ENCODE results near the gene FREM2. TPM values are rescaled to one million over a fixed set of nuclear protein-coding genes. Genes with fewer than 3 reads are reported as not detected.

The FREM2 gene
- total and polyA plus RNA-seq, 7 donors: under 0.01 to 8.2 (median 2.1) TPM

DNA sequence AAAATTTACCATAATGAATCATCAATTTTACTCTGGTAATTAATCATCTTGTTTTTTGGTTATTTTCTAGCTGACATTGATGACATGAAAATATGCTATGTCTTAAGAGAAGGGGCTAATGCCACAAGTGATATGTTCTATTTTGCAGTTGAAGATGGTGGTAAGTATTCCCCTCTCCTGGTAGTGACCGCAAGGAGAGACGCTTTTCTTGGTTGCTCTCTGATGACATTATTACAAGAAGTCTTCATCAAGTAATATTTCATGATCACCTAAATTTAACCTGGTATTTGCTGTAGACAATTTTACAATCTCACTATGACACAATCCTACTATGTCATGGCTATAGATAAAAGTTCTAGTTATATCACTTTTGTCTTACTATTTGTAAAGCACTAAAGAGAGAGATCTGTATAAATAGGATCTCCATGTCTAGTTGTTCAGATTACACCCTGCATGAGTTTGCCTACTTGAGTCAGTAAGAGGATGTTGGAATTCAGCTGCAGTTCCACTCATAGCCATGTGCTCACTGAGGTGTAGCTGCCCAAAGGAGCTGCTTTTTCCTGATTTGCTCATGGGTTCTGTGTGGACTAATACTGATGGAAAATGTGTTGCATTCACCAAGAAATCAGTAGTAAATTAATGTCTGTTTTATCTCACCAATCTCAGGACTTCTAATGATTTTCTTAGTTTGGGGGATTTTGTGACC, 10.9 kb downstream of the FREM2 start:
- no peaks in the 10 kb centered on the region for H3K9me3 ChIP-seq
- no peaks in the 10 kb centered on the region for H3K27me3 ChIP-seq
- H3K36me3 ChIP-seq: no peaks in the 10 kb centered on the region
- no peak overlapping the region for H3K27ac ChIP-seq
- H3K4me1 ChIP-seq: peaks cover 0 to 3% (median 1%) of the 10 kb centered on the region in 4 donors
- intact Hi-C loops (cut with DNase I): no loop called here
- 94 to 98% methylated on average over 2 of the region's 2 CpGs for WGBS, 2 donors
- TF ChIP-seq POLR2A (IDR thresholded peaks at IDR 0.05): no peak
- TF ChIP-seq POLR2AphosphoS5 (IDR thresholded peaks at IDR 0.05): no peak
- no peak for TF ChIP-seq EP300 (IDR thresholded peaks at IDR 0.05)
- TF ChIP-seq, protein P1, sequence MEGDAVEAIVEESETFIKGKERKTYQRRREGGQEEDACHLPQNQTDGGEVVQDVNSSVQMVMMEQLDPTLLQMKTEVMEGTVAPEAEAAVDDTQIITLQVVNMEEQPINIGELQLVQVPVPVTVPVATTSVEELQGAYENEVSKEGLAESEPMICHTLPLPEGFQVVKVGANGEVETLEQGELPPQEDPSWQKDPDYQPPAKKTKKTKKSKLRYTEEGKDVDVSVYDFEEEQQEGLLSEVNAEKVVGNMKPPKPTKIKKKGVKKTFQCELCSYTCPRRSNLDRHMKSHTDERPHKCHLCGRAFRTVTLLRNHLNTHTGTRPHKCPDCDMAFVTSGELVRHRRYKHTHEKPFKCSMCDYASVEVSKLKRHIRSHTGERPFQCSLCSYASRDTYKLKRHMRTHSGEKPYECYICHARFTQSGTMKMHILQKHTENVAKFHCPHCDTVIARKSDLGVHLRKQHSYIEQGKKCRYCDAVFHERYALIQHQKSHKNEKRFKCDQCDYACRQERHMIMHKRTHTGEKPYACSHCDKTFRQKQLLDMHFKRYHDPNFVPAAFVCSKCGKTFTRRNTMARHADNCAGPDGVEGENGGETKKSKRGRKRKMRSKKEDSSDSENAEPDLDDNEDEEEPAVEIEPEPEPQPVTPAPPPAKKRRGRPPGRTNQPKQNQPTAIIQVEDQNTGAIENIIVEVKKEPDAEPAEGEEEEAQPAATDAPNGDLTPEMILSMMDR (IDR thresholded peaks at IDR 0.05): no peak
- no peak for DNase-seq
- no peak overlapping the region for H3K4me3 ChIP-seq

DNA sequence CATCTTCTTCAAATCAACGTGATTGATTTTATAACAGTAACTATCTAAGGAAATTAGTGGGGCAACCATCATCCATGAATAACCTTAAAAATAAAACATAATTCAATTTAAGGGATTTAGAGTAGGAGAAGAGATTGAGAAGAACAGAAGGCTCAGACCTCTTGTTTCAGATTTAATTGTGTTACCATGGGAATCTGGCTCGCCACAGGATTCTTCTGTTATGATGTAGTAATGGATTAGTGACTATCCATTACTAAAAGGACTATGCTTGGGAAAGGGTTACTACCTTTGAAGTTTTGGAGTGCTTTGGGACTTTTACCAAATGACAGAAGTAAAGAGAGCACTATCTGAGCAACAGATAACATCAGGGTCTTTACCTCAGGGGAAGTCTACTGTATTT, 13.2 kb downstream of the FREM2 start:
- Histone ChIP-seq H3K27me3 (no peaks in the 10 kb centered on the region), H3K9me3 (no peaks in the 10 kb centered on the region), H3K4me3 (no peak overlapping the region), H3K27ac (no peak overlapping the region), H3K36me3 (no peaks in the 10 kb centered on the region), H3K4me1 (peaks cover 0 to 9% (median 2%) of the 10 kb centered on the region in 4 donors)
- TF ChIP-seq POLR2AphosphoS5 (IDR thresholded peaks at IDR 0.05) (no peak), POLR2A (IDR thresholded peaks at IDR 0.05) (no peak), EP300 (IDR thresholded peaks at IDR 0.05) (no peak)
- TF ChIP-seq, protein P1 (IDR thresholded peaks at IDR 0.05): no peak
- DNase-seq: no peak
- WGBS, 2 donors: 88 to 90% methylated on average over 2 of the region's 2 CpGs
- intact Hi-C loops (cut with DNase I): no loop called here

DNA sequence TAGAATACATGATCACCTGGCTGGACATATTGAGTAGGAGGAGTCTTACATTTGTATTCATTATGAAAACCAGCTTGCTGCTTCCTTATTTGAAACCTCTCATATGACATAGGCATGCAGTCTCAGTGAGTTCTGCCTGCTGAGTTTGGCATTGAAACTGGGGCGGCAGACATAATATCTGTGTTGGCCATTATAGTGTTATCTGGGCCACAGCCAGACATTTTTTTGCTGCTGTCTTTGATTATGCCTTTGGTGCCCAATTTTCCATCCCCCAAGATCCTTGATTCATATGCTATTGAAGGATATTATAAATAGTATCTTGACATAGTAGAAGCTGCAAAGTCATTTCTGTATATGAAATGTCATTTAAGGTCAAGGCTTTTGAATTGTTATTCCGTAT, 15.8 kb downstream of the FREM2 start:
- 85 to 86% methylated on average over 2 of the region's 2 CpGs for WGBS, 2 donors

DNA sequence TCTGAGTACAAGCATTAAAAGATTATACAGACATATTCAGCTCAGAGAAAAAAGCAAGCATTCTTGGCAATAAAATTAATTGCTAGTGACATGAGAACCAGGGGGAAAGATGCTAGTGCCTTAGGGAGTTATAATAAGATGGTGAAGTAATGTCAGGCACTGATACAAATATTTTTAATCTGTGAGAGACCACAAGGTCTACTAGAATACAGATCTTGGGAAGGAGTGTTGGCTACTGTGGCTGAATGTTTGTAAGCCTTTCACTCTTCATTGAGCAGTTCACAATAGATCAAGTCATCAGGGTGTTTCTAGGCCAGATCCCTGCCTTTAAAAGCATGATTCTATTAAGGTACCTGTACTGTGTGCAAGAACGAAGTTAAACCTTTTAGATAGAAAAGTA, 16.4 kb downstream of the FREM2 start:
- Histone ChIP-seq H3K36me3 (no peaks in the 10 kb centered on the region), H3K4me1 (peaks cover 0 to 9% (median 2%) of the 10 kb centered on the region in 4 donors), H3K4me3 (no peak overlapping the region), H3K27me3 (no peaks in the 10 kb centered on the region), H3K9me3 (no peaks in the 10 kb centered on the region), H3K27ac (peak overlapping the region in 2 of 4 donors; percentile 32 to 48)
- no peak for DNase-seq
- 79 to 80% methylated on average over 1 of the region's 1 CpG for WGBS, 2 donors
- TF ChIP-seq, protein P1 (IDR thresholded peaks at IDR 0.05): no peak
- intact Hi-C loops (cut with DNase I): no loop called here

More for the DNA sequence above, 15.8 kb downstream of the FREM2 start:
- no peak overlapping the region for H3K4me3 ChIP-seq
- peak overlapping the region in 2 of 4 donors; percentile 32 to 48 for H3K27ac ChIP-seq
- no peaks in the 10 kb centered on the region for H3K27me3 ChIP-seq
- TF ChIP-seq POLR2A (IDR thresholded peaks at IDR 0.05): no peak
- peaks cover 0 to 9% (median 2%) of the 10 kb centered on the region in 4 donors for H3K4me1 ChIP-seq
- no peaks in the 10 kb centered on the region for H3K9me3 ChIP-seq
- intact Hi-C loops (cut with DNase I): no loop called here
- H3K36me3 ChIP-seq: no peaks in the 10 kb centered on the region
- no peak for DNase-seq

DNA sequence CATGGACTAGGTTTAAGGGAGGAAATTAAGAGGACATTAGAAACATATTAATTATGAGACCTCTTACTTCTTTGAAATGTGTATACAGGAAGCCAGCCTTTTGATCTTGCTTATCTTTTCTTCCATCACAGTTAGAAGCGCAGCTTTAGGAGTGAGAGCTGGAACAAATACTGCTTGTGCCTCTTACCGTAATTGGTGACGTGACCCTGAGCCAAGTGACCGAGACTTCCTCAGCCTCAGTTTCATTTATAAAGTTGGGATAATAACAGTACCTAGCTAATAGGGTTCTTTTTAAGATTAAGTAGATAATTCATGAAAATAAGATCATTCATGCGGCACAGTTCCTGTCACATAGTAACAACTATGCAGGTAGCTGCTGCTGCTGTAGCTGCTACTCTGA, 18.5 kb downstream of the FREM2 start:
- H3K9me3 ChIP-seq: no peaks in the 10 kb centered on the region
- 81 to 86% methylated on average over 5 of the region's 5 CpGs for WGBS, 2 donors
- TF ChIP-seq, protein P1 (IDR thresholded peaks at IDR 0.05): no peak
- TF ChIP-seq EP300 (IDR thresholded peaks at IDR 0.05): no peak
- TF ChIP-seq POLR2AphosphoS5 (IDR thresholded peaks at IDR 0.05): no peak
- TF ChIP-seq POLR2A (IDR thresholded peaks at IDR 0.05): no peak
- H3K27ac ChIP-seq: peak overlapping the region in 3 of 4 donors; percentile 40 to 70 (median 50)
- DNase-seq: no peak
- no peaks in the 10 kb centered on the region for H3K27me3 ChIP-seq
- H3K4me3 ChIP-seq: peak overlapping the region in 2 of 4 donors; percentile 29 to 30
- H3K36me3 ChIP-seq: no peaks in the 10 kb centered on the region
- peaks cover 0 to 9% (median 2%) of the 10 kb centered on the region in 4 donors for H3K4me1 ChIP-seq
- intact Hi-C loops (cut with DNase I): no loop called here

Data from sigmoid colon (tissue), 7 donors.